ENCODE results near the gene RUNX3. TPM values are rescaled to one million over a fixed set of nuclear protein-coding genes. Genes with fewer than 3 reads are reported as not detected.

RUNX3 gene
- total and polyA plus RNA-seq, 2 of the 8 experiments (the other 6 are each of a cell fraction or from before 2014, with no cell fraction given) = 0.62 to 0.82 TPM

DNA sequence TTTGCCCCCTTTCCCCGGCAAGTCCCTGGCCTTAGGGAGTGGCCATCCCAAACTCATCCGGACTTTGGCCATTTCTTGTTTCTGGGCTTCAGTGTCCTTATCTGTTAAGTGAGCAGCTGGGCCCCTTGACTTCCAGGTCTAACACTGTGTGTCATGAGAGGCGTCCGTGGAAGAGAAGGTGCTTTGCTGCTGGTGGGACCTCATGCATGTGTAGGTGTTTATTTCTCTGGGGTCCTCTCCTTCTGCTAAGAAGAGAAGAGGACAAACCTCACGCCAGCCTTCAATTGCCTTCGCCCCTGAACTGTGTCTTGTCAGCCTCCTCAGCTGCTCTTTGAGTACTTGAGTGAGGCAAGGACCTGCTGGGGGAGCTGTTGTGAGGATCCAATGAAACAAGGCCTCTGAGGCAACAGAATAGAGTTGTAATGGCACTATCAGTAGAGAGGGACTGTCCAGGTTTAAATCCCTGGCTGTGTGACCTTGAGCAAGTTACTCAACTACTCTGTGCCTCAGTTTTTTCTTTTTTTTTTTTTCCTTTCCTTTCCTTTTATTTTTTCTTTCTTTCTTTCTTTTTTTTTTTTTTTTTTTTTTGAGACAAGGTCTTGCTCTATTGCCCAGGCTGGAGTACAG, 72.5 kb downstream of the RUNX3 start:
- Histone ChIP-seq H3K79me2 (ENCODE audit: control insufficient read depth in 1 of 2, insufficient read depth in 2 of 2, low read length in 2 of 2) (no peaks in the 10 kb centered on the region), H2BK15ac (ENCODE audit: low read length) (no peak overlapping the region), H3K79me1 (ENCODE audit: low read depth, low read length) (no peaks in the 10 kb centered on the region), H2BK120ac (replicated peaks; ENCODE audit: low read depth, low read length) (no peak overlapping the region), H3K56ac (replicated peaks; ENCODE audit: insufficient read length, low read depth, low read length) (no peak overlapping the region), H3K4ac (replicated peaks; ENCODE audit: insufficient read length, low read depth, low read length) (no peak overlapping the region), H3K36me3 (ENCODE audit: control insufficient read depth in 2 of 4, insufficient read depth in 4 of 4, low read length in 3 of 4) (no peaks in the 10 kb centered on the region), H2AK5ac (ENCODE audit: low read depth, low read length) (no peak overlapping the region), H3K27me3 (replicated peaks in 1 of 4; ENCODE audit: control insufficient read depth in 3 of 4, extremely low read depth in 1 of 4, insufficient read depth in 3 of 4, low read length in 3 of 4) (peaks cover 0 to 4% (median 0%) of the 10 kb centered on the region in 4 experiments; a peak in 2 of 7 replicates), H3K4me3 (ENCODE audit: extremely low read depth in 1 of 4, insufficient read depth in 2 of 4, low read depth in 3 of 4, low read length in 4 of 4) (no peak overlapping the region), H3K23me2 (ENCODE audit: low read depth, low read length) (no peaks in the 10 kb centered on the region), H3K9ac (replicated peaks in 1 of 4; ENCODE audit: extremely low read depth in 1 of 4, low read depth in 3 of 4, low read length in 3 of 4) (no peak overlapping the region), H3K23ac (ENCODE audit: insufficient read length) (no peak overlapping the region), H3K14ac (ENCODE audit: insufficient read length) (no peak overlapping the region), H2BK20ac (ENCODE audit: low read length) (no peak overlapping the region), H3K18ac (ENCODE audit: extremely low read depth, low read length) (no peak overlapping the region), H2BK5ac (ENCODE audit: low read depth, low read length) (no peak overlapping the region), H3K4me2 (ENCODE audit: insufficient read depth in 1 of 2, low read depth in 2 of 2, low read length in 2 of 2) (no peak overlapping the region), H3K4me1 (replicated peaks in 1 of 4; ENCODE audit: control insufficient read depth in 3 of 4, insufficient read depth in 4 of 4, low read length in 3 of 4) (0 out of 7 replicates have a peak, but pooled peaks cover 0 to 2% (median 0%) of the 10 kb centered on the region in 4 experiments), H4K8ac (ENCODE audit: extremely low read depth, insufficient read depth, low read length) (no peak overlapping the region), H4K5ac (ENCODE audit: insufficient read length, low read depth, low read length) (no peak overlapping the region), H3K27ac (ENCODE audit: low read depth, low read length) (no peak overlapping the region), H2BK12ac (ENCODE audit: low read depth, low read length) (no peak overlapping the region), H2AFZ (ENCODE audit: low read length) (no peak overlapping the region), H4K91ac (replicated peaks; ENCODE audit: insufficient read length, low read length) (no peak overlapping the region), H4K20me1 (replicated peaks in 1 of 2; ENCODE audit: control insufficient read depth in 1 of 2, insufficient read depth in 2 of 2, low read length in 2 of 2) (no peaks in the 10 kb centered on the region), H3K9me3 (ENCODE audit: insufficient read depth in 2 of 2, low read depth in 1 of 2, low read length in 1 of 2) (no peaks in the 10 kb centered on the region)
- POLR2A ChIA-PET (ENCODE audit: partially characterized antibody) = no interaction called here
- CTCF ChIA-PET (ENCODE audit: partially characterized antibody) = interaction anchor here (0.6 to 11.9 kb wide), 3 partner anchors 9 to 40 kb away, joined by 3 to 69 read pairs (median 9); no protein-coding TSS in a partner anchor
- TF ChIP-seq SP2 (IDR thresholded peaks at IDR 0.05; ENCODE audit: low read length) (no peak), RAD21 (IDR thresholded peaks at IDR 0.05 in 1 of 2, conservative IDR thresholded peaks at IDR 0.05 in 1 of 2; ENCODE audit: low read depth in 2 of 2, low read length in 2 of 2) (peak; percentile 34 to 40)
- TF ChIP-seq, protein P1, sequence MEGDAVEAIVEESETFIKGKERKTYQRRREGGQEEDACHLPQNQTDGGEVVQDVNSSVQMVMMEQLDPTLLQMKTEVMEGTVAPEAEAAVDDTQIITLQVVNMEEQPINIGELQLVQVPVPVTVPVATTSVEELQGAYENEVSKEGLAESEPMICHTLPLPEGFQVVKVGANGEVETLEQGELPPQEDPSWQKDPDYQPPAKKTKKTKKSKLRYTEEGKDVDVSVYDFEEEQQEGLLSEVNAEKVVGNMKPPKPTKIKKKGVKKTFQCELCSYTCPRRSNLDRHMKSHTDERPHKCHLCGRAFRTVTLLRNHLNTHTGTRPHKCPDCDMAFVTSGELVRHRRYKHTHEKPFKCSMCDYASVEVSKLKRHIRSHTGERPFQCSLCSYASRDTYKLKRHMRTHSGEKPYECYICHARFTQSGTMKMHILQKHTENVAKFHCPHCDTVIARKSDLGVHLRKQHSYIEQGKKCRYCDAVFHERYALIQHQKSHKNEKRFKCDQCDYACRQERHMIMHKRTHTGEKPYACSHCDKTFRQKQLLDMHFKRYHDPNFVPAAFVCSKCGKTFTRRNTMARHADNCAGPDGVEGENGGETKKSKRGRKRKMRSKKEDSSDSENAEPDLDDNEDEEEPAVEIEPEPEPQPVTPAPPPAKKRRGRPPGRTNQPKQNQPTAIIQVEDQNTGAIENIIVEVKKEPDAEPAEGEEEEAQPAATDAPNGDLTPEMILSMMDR (IDR thresholded peaks at IDR 0.05; ENCODE audit: control extremely low read depth in 1 of 3, insufficient read depth in 1 of 3, low read depth in 1 of 3, low read length in 3 of 3) = peak in 2 of 3 experiments; percentile 0 to 39; a peak in 2 of 4 replicates
- FAIRE-seq (peak; percentile 48), DNase-seq (ENCODE audit: low read depth in 1 of 2, low spot score in 2 of 2) (no peak)
- 85% methylated on average over 6 of the region's 6 CpGs; no CpG with 5 or more reads in 1 of the 2 experiments for WGBS, 2 experiments (ENCODE audit: extremely low coverage in 1 of 2, insufficient coverage in 1 of 2, insufficient read length in 1 of 2, insufficient replicate concordance in 2 of 2, low coverage in 1 of 2, low lambda C conversion rate in 2 of 2, missing lambda C conversion rate in 1 of 2)

All from H1 (cell line).